H9 (cell line): ENCODE measurements around the gene IQGAP3. TPM values are rescaled to one million over a fixed set of nuclear protein-coding genes. Genes with fewer than 3 reads are reported as not detected.

Source experiments
- DNase-seq: peaks from one replicate; pipeline ENCODE4 v3.0.0-alpha.2; 2017
- H2AFZ ChIP-seq: one replicate; pipeline ENCODE4 v1.6.1; 2013; ENCODE audit warnings: mild to moderate bottlenecking, low read length, control low read depth, moderate library complexity
- H2AK5ac ChIP-seq: 2 replicates; pipeline ENCODE4 v1.6.1; 2013; ENCODE audit warnings: low read length, control low read depth, mixed read lengths; ENCODE audit not compliant: insufficient read length
- H2BK120ac ChIP-seq: one replicate; pipeline ENCODE4 v1.6.1; 2013; ENCODE audit warnings: low read depth, mild to moderate bottlenecking, low read length, control low read depth, inconsistent platforms; ENCODE audit not compliant: poor library complexity, severe bottlenecking
- H2BK12ac ChIP-seq: 2 replicates; pipeline ENCODE4 v1.6.1; 2013; ENCODE audit warnings: low read length, control low read depth, mixed read lengths, low read depth; ENCODE audit not compliant: insufficient read length
- H2BK15ac ChIP-seq: 2 replicates; pipeline ENCODE4 v1.6.1; 2013; ENCODE audit warnings: low read depth, low read length, control low read depth
- H2BK20ac ChIP-seq: one replicate; pipeline ENCODE4 v1.6.1; 2013; ENCODE audit warnings: low read depth, mild to moderate bottlenecking, low read length, control low read depth, inconsistent platforms; ENCODE audit not compliant: poor library complexity, severe bottlenecking
- H2BK5ac ChIP-seq: 2 replicates; pipeline ENCODE4 v1.6.1; 2013; ENCODE audit warnings: low read length, control low read depth, mixed read lengths; ENCODE audit not compliant: insufficient read length
- H3K14ac ChIP-seq: 2 replicates; pipeline ENCODE4 v1.6.1; 2013; ENCODE audit warnings: low read length, control low read depth; ENCODE audit not compliant: insufficient read depth
- H3K18ac ChIP-seq: 2 replicates; pipeline ENCODE4 v1.6.1; 2013; ENCODE audit warnings: low read depth, mild to moderate bottlenecking, mixed read lengths, low read length, control low read depth; ENCODE audit not compliant: insufficient read length
- H3K23ac ChIP-seq: 2 replicates; pipeline ENCODE4 v1.6.1; 2013; ENCODE audit warnings: low read length, control low read depth, mixed read lengths, low read depth; ENCODE audit not compliant: insufficient read length
- H3K23me2 ChIP-seq: 2 replicates; pipeline ENCODE4 v1.6.1; 2013; ENCODE audit warnings: low read depth, mild to moderate bottlenecking, mixed read lengths, low read length, control low read depth; ENCODE audit not compliant: insufficient read length, poor library complexity, severe bottlenecking
- H3K27ac ChIP-seq: 2 replicates; pipeline ENCODE4 v1.5.1; 2013; ENCODE audit warnings: low read length, control low read depth, mixed read lengths, low read depth; ENCODE audit not compliant: insufficient read length
- H3K27me3 ChIP-seq: 2 replicates; pipeline ENCODE4 v1.6.1; 2013; ENCODE audit warnings: low read length, control low read depth, inconsistent platforms; ENCODE audit not compliant: insufficient read depth
- H3K4ac ChIP-seq: 2 replicates; pipeline ENCODE4 v1.6.1; 2013; ENCODE audit warnings: low read depth, mild to moderate bottlenecking, control low read depth, inconsistent platforms, low read length, moderate library complexity
- H3K4me1 ChIP-seq: 2 replicates; pipeline ENCODE4 v1.6.1; 2013; ENCODE audit warnings: low read length, control low read depth, inconsistent platforms; ENCODE audit not compliant: insufficient read depth
- H3K4me2 ChIP-seq: 2 replicates; pipeline ENCODE4 v1.6.1; 2013; ENCODE audit warnings: low read length, control low read depth, mixed read lengths; ENCODE audit not compliant: insufficient read length, insufficient read depth
- H3K56ac ChIP-seq: 2 replicates; pipeline ENCODE4 v1.6.1; 2013; ENCODE audit warnings: low read depth, mild to moderate bottlenecking, mixed read lengths, low read length, control low read depth; ENCODE audit not compliant: insufficient read length
- H3K79me1 ChIP-seq: 2 replicates; pipeline ENCODE4 v1.6.1; 2013; ENCODE audit warnings: low read depth, mild to moderate bottlenecking, moderate library complexity, low read length, control low read depth, inconsistent platforms; ENCODE audit not compliant: insufficient read depth, poor library complexity, severe bottlenecking
- H3K79me2 ChIP-seq: 2 replicates; pipeline ENCODE4 v1.6.1; 2013; ENCODE audit warnings: low read length, control low read depth, inconsistent platforms; ENCODE audit not compliant: insufficient read depth
- H3K9ac ChIP-seq: 2 replicates; pipeline ENCODE4 v1.6.1; 2013; ENCODE audit warnings: low read length, control low read depth, mixed read lengths; ENCODE audit not compliant: insufficient read length; ENCODE audit errors: extremely low read depth
- H3K9me3 ChIP-seq: one replicate; pipeline ENCODE4 v1.6.1; 2013; ENCODE audit warnings: low read depth, low read length, inconsistent platforms; ENCODE audit not compliant: control insufficient read depth
- H3T11ph ChIP-seq: one replicate; pipeline ENCODE4 v1.6.1; 2013; ENCODE audit warnings: mild to moderate bottlenecking, low read length, control low read depth, inconsistent platforms
- H4K20me1 ChIP-seq: one replicate; pipeline ENCODE4 v1.6.1; 2013; ENCODE audit not compliant: control insufficient read depth, insufficient read length, insufficient read depth
- H4K5ac ChIP-seq: 2 replicates; pipeline ENCODE4 v1.6.1; 2013; ENCODE audit warnings: low read depth, mild to moderate bottlenecking, mixed read lengths, low read length, control low read depth; ENCODE audit not compliant: insufficient read length
- H4K8ac ChIP-seq: replicated peaks from 2 replicates; pipeline ENCODE4 v1.6.1; 2013; ENCODE audit warnings: low read length, control low read depth, mixed read lengths, low read depth; ENCODE audit not compliant: insufficient read length
- H4K91ac ChIP-seq: 2 replicates; pipeline ENCODE4 v1.6.1; 2013; ENCODE audit warnings: low read depth, mild to moderate bottlenecking, moderate library complexity, mixed read lengths, low read length, control low read depth; ENCODE audit not compliant: insufficient read length
- H3K27ac Mint-ChIP-seq, 3 experiments: 2 replicates in 2 of 3; 3 replicates in 1 of 3; pipeline ENCODE4 v1.8.0; 2020 to 2021; ENCODE audit warnings: mixed read lengths in 3 of 3, mild to moderate bottlenecking in 1 of 3, moderate library complexity in 1 of 3
- H3K27me3 Mint-ChIP-seq: 2 replicates; pipeline ENCODE4 v1.8.0; 2021; ENCODE audit warnings: low read depth, mild to moderate bottlenecking, moderate library complexity, mixed read lengths
- H3K36me3 Mint-ChIP-seq, 3 experiments: 2 replicates in 2 of 3; 3 replicates in 1 of 3; pipeline ENCODE4 v1.8.0; 2020 to 2021; ENCODE audit warnings: low read depth in 3 of 3, mixed read lengths in 3 of 3; ENCODE audit not compliant: insufficient read depth in 1 of 3
- H3K4me1 Mint-ChIP-seq, 2 experiments: 2 replicates each; pipeline ENCODE4 v1.8.0; 2020; ENCODE audit warnings: mixed read lengths in 2 of 2
- H3K4me3 Mint-ChIP-seq, 2 experiments: 2 replicates in 1 of 2; 3 replicates in 1 of 2; pipeline ENCODE4 v1.8.0; 2020 to 2021; ENCODE audit warnings: mild to moderate bottlenecking in 2 of 2, mixed read lengths in 2 of 2, moderate library complexity in 1 of 2
- H3K9me3 Mint-ChIP-seq, 2 experiments: 2 replicates in 1 of 2; 3 replicates in 1 of 2; pipeline ENCODE4 v1.8.0; 2020; ENCODE audit warnings: mild to moderate bottlenecking in 2 of 2, mixed read lengths in 2 of 2, moderate library complexity in 1 of 2
- WGBS: extraction: QIAGEN DNeasy Blood & Tissue Kit; methylation state at CpG from one replicate; pipeline ENCODE4 v1.1.7; 2013; ENCODE audit warnings: missing lambda C conversion rate, low lambda C conversion rate, mixed read lengths; ENCODE audit not compliant: insufficient read length; ENCODE audit errors: extremely low coverage; 5-methylcytosine and 5-hydroxymethylcytosine counted together
- long read RNA-seq: library from polyadenylated mRNA; unstranded; transcript quantifications from one replicate; pipeline ENCODE4 v2.0.0, GENCODE V29; 2020
- total RNA-seq: library from RNA; stranded (reverse); gene quantifications from 2 replicates; pipeline ENCODE4 v1.2.1, GENCODE V29; 2021
- TF ChIP-seq, protein P1 (sequence below): fragments of 200-600 bp; sonication (generic); conservative IDR thresholded peaks from 3 replicates; pipeline ENCODE4 v1.8.0; 2021; ENCODE audit warnings: antibody characterized with exemption, mild to moderate bottlenecking

The IQGAP3 gene, protein sequence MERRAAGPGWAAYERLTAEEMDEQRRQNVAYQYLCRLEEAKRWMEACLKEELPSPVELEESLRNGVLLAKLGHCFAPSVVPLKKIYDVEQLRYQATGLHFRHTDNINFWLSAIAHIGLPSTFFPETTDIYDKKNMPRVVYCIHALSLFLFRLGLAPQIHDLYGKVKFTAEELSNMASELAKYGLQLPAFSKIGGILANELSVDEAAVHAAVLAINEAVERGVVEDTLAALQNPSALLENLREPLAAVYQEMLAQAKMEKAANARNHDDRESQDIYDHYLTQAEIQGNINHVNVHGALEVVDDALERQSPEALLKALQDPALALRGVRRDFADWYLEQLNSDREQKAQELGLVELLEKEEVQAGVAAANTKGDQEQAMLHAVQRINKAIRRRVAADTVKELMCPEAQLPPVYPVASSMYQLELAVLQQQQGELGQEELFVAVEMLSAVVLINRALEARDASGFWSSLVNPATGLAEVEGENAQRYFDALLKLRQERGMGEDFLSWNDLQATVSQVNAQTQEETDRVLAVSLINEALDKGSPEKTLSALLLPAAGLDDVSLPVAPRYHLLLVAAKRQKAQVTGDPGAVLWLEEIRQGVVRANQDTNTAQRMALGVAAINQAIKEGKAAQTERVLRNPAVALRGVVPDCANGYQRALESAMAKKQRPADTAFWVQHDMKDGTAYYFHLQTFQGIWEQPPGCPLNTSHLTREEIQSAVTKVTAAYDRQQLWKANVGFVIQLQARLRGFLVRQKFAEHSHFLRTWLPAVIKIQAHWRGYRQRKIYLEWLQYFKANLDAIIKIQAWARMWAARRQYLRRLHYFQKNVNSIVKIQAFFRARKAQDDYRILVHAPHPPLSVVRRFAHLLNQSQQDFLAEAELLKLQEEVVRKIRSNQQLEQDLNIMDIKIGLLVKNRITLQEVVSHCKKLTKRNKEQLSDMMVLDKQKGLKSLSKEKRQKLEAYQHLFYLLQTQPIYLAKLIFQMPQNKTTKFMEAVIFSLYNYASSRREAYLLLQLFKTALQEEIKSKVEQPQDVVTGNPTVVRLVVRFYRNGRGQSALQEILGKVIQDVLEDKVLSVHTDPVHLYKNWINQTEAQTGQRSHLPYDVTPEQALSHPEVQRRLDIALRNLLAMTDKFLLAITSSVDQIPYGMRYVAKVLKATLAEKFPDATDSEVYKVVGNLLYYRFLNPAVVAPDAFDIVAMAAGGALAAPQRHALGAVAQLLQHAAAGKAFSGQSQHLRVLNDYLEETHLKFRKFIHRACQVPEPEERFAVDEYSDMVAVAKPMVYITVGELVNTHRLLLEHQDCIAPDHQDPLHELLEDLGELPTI (N-terminal part only)
- 24.5 and 24.7 TPM in 2 replicates for total RNA-seq
- long read RNA-seq, full-length matches to known transcripts, result 2 of 12 reads
- long read RNA-seq, partial matches to known transcripts, result 4 of 12 reads
- long read RNA-seq, other reads (novel, unspliced or antisense), result 6 of 12 reads

DNA sequence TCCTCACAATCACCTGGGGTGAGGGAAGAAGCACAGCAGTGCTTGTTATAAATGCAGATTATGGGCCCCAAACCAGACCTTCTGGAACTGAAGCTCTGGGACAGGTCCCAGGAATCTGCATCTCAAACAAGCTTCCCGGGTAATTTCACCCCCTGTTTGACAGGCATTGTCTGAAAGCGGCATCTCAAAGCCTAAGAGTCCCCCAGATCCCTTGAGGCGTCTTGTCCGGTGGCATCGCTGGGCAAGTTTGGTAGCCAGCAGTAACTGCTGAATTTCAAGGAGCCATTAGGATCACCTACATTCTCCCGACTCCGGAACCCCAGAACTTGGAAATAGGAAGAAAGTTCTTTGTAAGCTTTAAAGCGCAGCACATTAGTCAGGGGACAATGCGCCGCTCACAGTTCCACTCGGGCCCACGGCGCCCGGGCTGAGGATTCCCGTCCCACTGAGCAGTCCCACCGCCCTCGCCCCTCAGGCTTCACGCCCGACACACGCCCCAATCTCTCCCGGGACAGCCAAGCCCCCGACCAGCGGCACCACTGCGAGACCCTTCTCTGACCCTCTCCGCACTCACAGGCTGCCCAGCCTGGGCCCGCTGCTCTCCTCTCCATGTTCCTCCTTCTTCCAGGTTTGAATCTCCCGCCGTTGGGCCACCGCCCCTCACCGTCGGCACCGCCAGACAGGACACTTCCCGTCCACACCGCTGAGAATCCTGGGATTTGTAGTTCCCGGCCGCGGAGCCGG lies at the start of gene IQGAP3:
Gene IQGAP3, minus strand, starts transcription at position 647 of the 744 bp plus-strand sequence. Its CDS starts 36 bp downstream, at position 611.
- WGBS, result no CpG with 5 or more reads among the region's 38 CpGs
- no peak within 1 kb of the TSS for H4K8ac ChIP-seq
- no peak within 1 kb of the TSS for H2BK5ac ChIP-seq
- H3K9me3 ChIP-seq, result no peaks in the 10 kb centered on the region
- peak; percentile 92 for DNase-seq
- Mint-ChIP-seq H3K4me3 (peak within 1 kb of the TSS; percentile 95 to 100), H3K36me3 (peaks cover 6 to 22% (median 21%) of the 10 kb centered on the region in 3 experiments; a peak in 5 of 7 replicates), H3K27ac (peak within 1 kb of the TSS in 2 of 3 experiments; percentile 11 to 78; a peak in 4 of 7 replicates), H3K4me1 (peaks cover 14 to 15% of the 10 kb centered on the region in 2 experiments), H3K9me3 (no peaks in the 10 kb centered on the region), H3K27me3 (peaks cover 7% of the 10 kb centered on the region)
- no peak within 1 kb of the TSS for H3K18ac ChIP-seq
- no peak within 1 kb of the TSS for H3T11ph ChIP-seq
- peak within 1 kb of the TSS; percentile 80 for H3K4me2 ChIP-seq
- no peak within 1 kb of the TSS for H2BK20ac ChIP-seq
- no peak within 1 kb of the TSS for H2AK5ac ChIP-seq
- no peak within 1 kb of the TSS for H2BK15ac ChIP-seq
- no peak within 1 kb of the TSS for H2AFZ ChIP-seq
- H3K79me1 ChIP-seq, result no peaks in the 10 kb centered on the region
- H3K9ac ChIP-seq, result peak within 1 kb of the TSS; percentile 38
- no peak within 1 kb of the TSS for H3K4ac ChIP-seq
- H3K23me2 ChIP-seq, result no peaks in the 10 kb centered on the region
- no peak within 1 kb of the TSS for H3K23ac ChIP-seq
- H4K5ac ChIP-seq, result no peak within 1 kb of the TSS
- H3K27ac ChIP-seq, result no peak within 1 kb of the TSS
- no peak within 1 kb of the TSS for H4K91ac ChIP-seq
- no peak within 1 kb of the TSS for H3K56ac ChIP-seq
- no peaks in the 10 kb centered on the region; the same call in 1 of the 2 replicates for H3K79me2 ChIP-seq
- no peaks in the 10 kb centered on the region for H3K27me3 ChIP-seq
- H3K4me1 ChIP-seq, result no peaks in the 10 kb centered on the region; the same call in 1 of the 2 replicates
- no peaks in the 10 kb centered on the region for H4K20me1 ChIP-seq
- TF ChIP-seq, protein P1, sequence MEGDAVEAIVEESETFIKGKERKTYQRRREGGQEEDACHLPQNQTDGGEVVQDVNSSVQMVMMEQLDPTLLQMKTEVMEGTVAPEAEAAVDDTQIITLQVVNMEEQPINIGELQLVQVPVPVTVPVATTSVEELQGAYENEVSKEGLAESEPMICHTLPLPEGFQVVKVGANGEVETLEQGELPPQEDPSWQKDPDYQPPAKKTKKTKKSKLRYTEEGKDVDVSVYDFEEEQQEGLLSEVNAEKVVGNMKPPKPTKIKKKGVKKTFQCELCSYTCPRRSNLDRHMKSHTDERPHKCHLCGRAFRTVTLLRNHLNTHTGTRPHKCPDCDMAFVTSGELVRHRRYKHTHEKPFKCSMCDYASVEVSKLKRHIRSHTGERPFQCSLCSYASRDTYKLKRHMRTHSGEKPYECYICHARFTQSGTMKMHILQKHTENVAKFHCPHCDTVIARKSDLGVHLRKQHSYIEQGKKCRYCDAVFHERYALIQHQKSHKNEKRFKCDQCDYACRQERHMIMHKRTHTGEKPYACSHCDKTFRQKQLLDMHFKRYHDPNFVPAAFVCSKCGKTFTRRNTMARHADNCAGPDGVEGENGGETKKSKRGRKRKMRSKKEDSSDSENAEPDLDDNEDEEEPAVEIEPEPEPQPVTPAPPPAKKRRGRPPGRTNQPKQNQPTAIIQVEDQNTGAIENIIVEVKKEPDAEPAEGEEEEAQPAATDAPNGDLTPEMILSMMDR, result no peak
- H2BK120ac ChIP-seq, result no peak within 1 kb of the TSS
- 0 out of 2 replicates have a peak within 1 kb of the TSS, but pooled peaks have one; percentile 11 for H3K14ac ChIP-seq
- no peak within 1 kb of the TSS for H2BK12ac ChIP-seq
